Ovary (tissue), 3 donors: ENCODE measurements around the gene ACYP2.

ENCODE experiments used
- POLR2A ChIP-seq: fragments of 450-650 bp; IDR thresholded peaks from one replicate; pipeline ENCODE4 v1.6.1; 2017; ENCODE audit warnings: antibody characterized with exemption, mild to moderate bottlenecking, moderate library complexity
- TF ChIP-seq, protein P1 (sequence below), 3 donors: fragments of 450-650 bp in 2 of 3; fragments of 200-600 bp in 1 of 3; IDR thresholded peaks; one replicate each; pipeline versions ENCODE4 v1.5.1 to v1.8.0; 2016 to 2022; ENCODE audit warnings: antibody characterized with exemption in 3 of 3, mild to moderate bottlenecking in 1 of 3
- donor health status: DM: no; HTN: no; CAD: no.

DNA sequence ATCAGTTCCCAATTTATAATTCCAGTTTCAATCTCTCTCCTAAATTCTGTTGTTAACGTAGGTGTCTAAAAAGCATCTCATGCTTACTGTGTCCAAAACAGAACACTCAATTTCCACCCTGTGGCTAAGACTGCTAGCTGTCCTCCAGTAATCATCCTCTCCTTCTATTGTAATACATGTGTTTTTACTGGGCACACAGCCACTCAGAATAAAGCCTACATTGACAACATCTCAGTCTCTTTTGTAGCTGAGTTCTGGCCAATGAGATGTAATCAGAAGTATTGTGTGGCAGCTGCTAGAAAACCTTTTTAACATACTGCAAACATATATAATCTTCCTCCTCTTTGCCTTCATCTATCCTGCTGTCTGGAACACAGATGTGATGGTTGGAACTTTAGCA is 170.0 kb downstream of the ACYP2 start:
- TF ChIP-seq, protein P1, sequence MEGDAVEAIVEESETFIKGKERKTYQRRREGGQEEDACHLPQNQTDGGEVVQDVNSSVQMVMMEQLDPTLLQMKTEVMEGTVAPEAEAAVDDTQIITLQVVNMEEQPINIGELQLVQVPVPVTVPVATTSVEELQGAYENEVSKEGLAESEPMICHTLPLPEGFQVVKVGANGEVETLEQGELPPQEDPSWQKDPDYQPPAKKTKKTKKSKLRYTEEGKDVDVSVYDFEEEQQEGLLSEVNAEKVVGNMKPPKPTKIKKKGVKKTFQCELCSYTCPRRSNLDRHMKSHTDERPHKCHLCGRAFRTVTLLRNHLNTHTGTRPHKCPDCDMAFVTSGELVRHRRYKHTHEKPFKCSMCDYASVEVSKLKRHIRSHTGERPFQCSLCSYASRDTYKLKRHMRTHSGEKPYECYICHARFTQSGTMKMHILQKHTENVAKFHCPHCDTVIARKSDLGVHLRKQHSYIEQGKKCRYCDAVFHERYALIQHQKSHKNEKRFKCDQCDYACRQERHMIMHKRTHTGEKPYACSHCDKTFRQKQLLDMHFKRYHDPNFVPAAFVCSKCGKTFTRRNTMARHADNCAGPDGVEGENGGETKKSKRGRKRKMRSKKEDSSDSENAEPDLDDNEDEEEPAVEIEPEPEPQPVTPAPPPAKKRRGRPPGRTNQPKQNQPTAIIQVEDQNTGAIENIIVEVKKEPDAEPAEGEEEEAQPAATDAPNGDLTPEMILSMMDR (IDR thresholded peaks at IDR 0.05) = no peak
- no peak for TF ChIP-seq POLR2A
